IMR-90 (cell line): ENCODE data around the gene TM9SF4. TPM values are rescaled to one million over a fixed set of nuclear protein-coding genes. Genes with fewer than 3 reads are reported as not detected.

Experiments used
- ATAC-seq: fragments of 200-7000 bp; cut with Tn5 transposase; 2 replicates; pipeline ENCODE4 v1.9.1; 2020; ENCODE audit warnings: low read depth, mild to moderate bottlenecking, moderate library complexity
- BruUV-seq: library from RNA; stranded (reverse); fragments of 400-500 nt; replicated peaks from 2 replicates; lab custom pipeline; 2021; lab: Mats Ljungman, UMichigan
- CTCF ChIA-PET: fragments of 300-600 bp; formaldehyde crosslinking; extraction: SDS; loops from one replicate; lab custom pipeline; 2021; ENCODE audit warnings: antibody characterized with exemption; lab: Yijun Ruan, JAX
- POLR2A ChIA-PET: fragments of 300-600 bp; sonication (Branson Sonifier 250); formaldehyde crosslinking; loops from one replicate; lab custom pipeline; 2022; ENCODE audit warnings: antibody characterized with exemption; ENCODE audit not compliant: unreplicated experiment; lab: Charles Lee
- DNase-seq: peaks from one replicate; pipeline ENCODE4 v3.0.0; 2013
- H2AFZ ChIP-seq: replicated peaks from 2 replicates; pipeline ENCODE3; 2013; ENCODE audit warnings: low read length, mild to moderate bottlenecking; ENCODE audit not compliant: poor library complexity
- H2AK5ac ChIP-seq: 2 replicates; pipeline ENCODE4 v1.6.1; 2013; ENCODE audit warnings: low read depth, low read length, inconsistent platforms
- H2AK9ac ChIP-seq: replicated peaks from 2 replicates; pipeline ENCODE3; 2013; ENCODE audit warnings: mild to moderate bottlenecking, low read depth, low read length, moderate library complexity; ENCODE audit not compliant: poor library complexity
- H2BK120ac ChIP-seq: 2 replicates; pipeline ENCODE4 v1.6.1; 2013; ENCODE audit warnings: low read depth, low read length, inconsistent platforms
- H2BK15ac ChIP-seq: 3 replicates; pipeline ENCODE4 v1.6.1; 2013; ENCODE audit warnings: low read depth, low read length, inconsistent platforms
- H2BK20ac ChIP-seq: 2 replicates; pipeline ENCODE4 v1.6.1; 2013; ENCODE audit warnings: low read depth, mild to moderate bottlenecking, inconsistent platforms, low read length, moderate library complexity
- H2BK5ac ChIP-seq: 2 replicates; pipeline ENCODE4 v1.6.1; 2013; ENCODE audit warnings: mild to moderate bottlenecking, low read depth, low read length, inconsistent platforms; ENCODE audit not compliant: poor library complexity, severe bottlenecking
- H3K14ac ChIP-seq: replicated peaks from 2 replicates; pipeline ENCODE4 v1.6.1; 2013; ENCODE audit warnings: low read depth, low read length, inconsistent platforms
- H3K18ac ChIP-seq: 2 replicates; pipeline ENCODE4 v1.6.1; 2013; ENCODE audit warnings: low read depth, low read length, control low read depth
- H3K23ac ChIP-seq: 2 replicates; pipeline ENCODE4 v1.6.1; 2013; ENCODE audit warnings: low read depth, low read length, inconsistent platforms
- H3K27ac ChIP-seq: 2 replicates; pipeline ENCODE4 v1.5.1; 2013; ENCODE audit warnings: mild to moderate bottlenecking, control low read depth, low read length; ENCODE audit not compliant: insufficient read depth
- H3K27me3 ChIP-seq: 2 replicates; pipeline ENCODE4 v1.6.1; 2013; ENCODE audit warnings: low read length; ENCODE audit not compliant: control insufficient read depth, insufficient read depth
- H3K36me3 ChIP-seq: 2 replicates; pipeline ENCODE4 v1.6.1; 2013; ENCODE audit warnings: low read length, mixed read lengths; ENCODE audit not compliant: control insufficient read depth, insufficient read depth
- H3K4ac ChIP-seq: 2 replicates; pipeline ENCODE4 v1.6.1; 2013; ENCODE audit warnings: low read depth, low read length, inconsistent platforms
- H3K4me1 ChIP-seq: 2 replicates; pipeline ENCODE4 v1.6.1; 2013; ENCODE audit warnings: low read length, mixed read lengths; ENCODE audit not compliant: control insufficient read depth, insufficient read depth
- H3K4me2 ChIP-seq: 2 replicates; pipeline ENCODE4 v1.6.1; 2013; ENCODE audit warnings: low read depth, mild to moderate bottlenecking, control low read depth, low read length, moderate library complexity
- H3K4me3 ChIP-seq: 2 replicates; pipeline ENCODE4 v1.5.1; 2013; ENCODE audit warnings: low read depth, mild to moderate bottlenecking, control low read depth, low read length, moderate library complexity; ENCODE audit not compliant: insufficient read depth
- H3K56ac ChIP-seq: 2 replicates; pipeline ENCODE4 v1.6.1; 2013; ENCODE audit warnings: low read length, inconsistent platforms; ENCODE audit not compliant: insufficient read depth; ENCODE audit errors: extremely low read depth
- H3K79me1 ChIP-seq, 2 experiments: 2 replicates each; pipeline ENCODE4 v1.6.1; 2013; ENCODE audit warnings: low read length in 2 of 2, inconsistent platforms in 1 of 2, low read depth in 1 of 2
- H3K9ac ChIP-seq: 2 replicates; pipeline ENCODE4 v1.6.1; 2013; ENCODE audit warnings: low read depth, low read length, control low read depth
- H3K9me1 ChIP-seq: 2 replicates; pipeline ENCODE4 v1.6.1; 2013; ENCODE audit warnings: low read length, inconsistent platforms; ENCODE audit not compliant: insufficient read depth
- H3K9me3 ChIP-seq: 2 replicates; pipeline ENCODE4 v1.6.1; 2013; ENCODE audit warnings: low read length; ENCODE audit not compliant: control insufficient read depth, insufficient read depth
- H4K20me1 ChIP-seq: 2 replicates; pipeline ENCODE4 v1.6.1; 2013; ENCODE audit warnings: low read length, inconsistent platforms; ENCODE audit not compliant: insufficient read depth
- H4K5ac ChIP-seq: 2 replicates; pipeline ENCODE4 v1.6.1; 2013; ENCODE audit warnings: mild to moderate bottlenecking, low read depth, low read length, control low read depth
- H4K8ac ChIP-seq, 2 experiments: 2 replicates each; pipeline ENCODE4 v1.6.1; 2013; ENCODE audit warnings: low read depth in 2 of 2, low read length in 2 of 2, control low read depth in 1 of 2, inconsistent platforms in 1 of 2
- H4K91ac ChIP-seq: 2 replicates; pipeline ENCODE4 v1.6.1; 2013; ENCODE audit warnings: low read depth, low read length, inconsistent platforms; ENCODE audit not compliant: insufficient read depth
- CEBPB ChIP-seq: IDR thresholded peaks from 2 replicates; pipeline ENCODE4 v1.6.1; 2012; ENCODE audit warnings: low read depth, low read length, improper control_type of control experiment
- MAFK ChIP-seq: IDR thresholded peaks from 2 replicates; pipeline ENCODE4 v1.6.1; 2012; ENCODE audit warnings: low read depth, low read length, improper control_type of control experiment
- RFX5 ChIP-seq: IDR thresholded peaks from 2 replicates; pipeline ENCODE4 v1.8.0; 2012; ENCODE audit warnings: low read depth, mild to moderate bottlenecking, low read length, moderate library complexity
- WGBS, 2 experiments: methylation state at CpG; one replicate each; pipeline versions ENCODE4 v1.1.5 to v1.1.7; 2013; ENCODE audit warnings: missing lambda C conversion rate in 2 of 2; ENCODE audit not compliant: insufficient read length in 1 of 2; ENCODE audit errors: extremely low coverage in 2 of 2; 5-methylcytosine and 5-hydroxymethylcytosine counted together
- dilution Hi-C: fragments of 300-500 bp; cut with HindIII; formaldehyde crosslinking; loops from one replicate; pipeline ENCODE4 v1.14.3; 2018; ENCODE audit warnings: low sequenced_read_pairs; ENCODE audit not compliant: unreplicated experiment
- in situ Hi-C: fragments of 300-500 bp; cut with MboI; formaldehyde crosslinking; loops from 3 replicates; pipeline ENCODE4 v1.14.3; 2019; ENCODE audit warnings: low sequenced_read_pairs, inconsistent platforms, mixed read lengths
- intact Hi-C: fragments of 100-400 bp; cut with micrococcal nuclease; formaldehyde crosslinking; loops from 2 replicates; pipeline ENCODE4 v1.10.0; 2022
- polyA plus RNA-seq, 3 experiments: library from polyadenylated mRNA; depleted of rRNA; stranded (reverse); fragments of >200 nt; gene quantifications; 2 replicates each; pipeline ENCODE4 v1.2.3, GENCODE V29; 2012; ENCODE audit warnings: low replicate concordance in 1 of 3
- total RNA-seq: library from RNA; depleted of rRNA; stranded (reverse); fragments of >200 nt; gene quantifications from 2 replicates; pipeline ENCODE4 v1.2.3, GENCODE V29; 2012
- TF ChIP-seq, protein P1 (sequence below): conservative IDR thresholded peaks from 2 replicates; pipeline ENCODE4 v1.5.1; 2012; ENCODE audit warnings: mild to moderate bottlenecking, low read depth, low read length, improper control_type of control experiment

The TM9SF4 gene
- total and polyA plus RNA-seq, 2 of the 4 experiments (the other 2 are of a cell fraction) = 35.3 to 59.1 TPM

DNA sequence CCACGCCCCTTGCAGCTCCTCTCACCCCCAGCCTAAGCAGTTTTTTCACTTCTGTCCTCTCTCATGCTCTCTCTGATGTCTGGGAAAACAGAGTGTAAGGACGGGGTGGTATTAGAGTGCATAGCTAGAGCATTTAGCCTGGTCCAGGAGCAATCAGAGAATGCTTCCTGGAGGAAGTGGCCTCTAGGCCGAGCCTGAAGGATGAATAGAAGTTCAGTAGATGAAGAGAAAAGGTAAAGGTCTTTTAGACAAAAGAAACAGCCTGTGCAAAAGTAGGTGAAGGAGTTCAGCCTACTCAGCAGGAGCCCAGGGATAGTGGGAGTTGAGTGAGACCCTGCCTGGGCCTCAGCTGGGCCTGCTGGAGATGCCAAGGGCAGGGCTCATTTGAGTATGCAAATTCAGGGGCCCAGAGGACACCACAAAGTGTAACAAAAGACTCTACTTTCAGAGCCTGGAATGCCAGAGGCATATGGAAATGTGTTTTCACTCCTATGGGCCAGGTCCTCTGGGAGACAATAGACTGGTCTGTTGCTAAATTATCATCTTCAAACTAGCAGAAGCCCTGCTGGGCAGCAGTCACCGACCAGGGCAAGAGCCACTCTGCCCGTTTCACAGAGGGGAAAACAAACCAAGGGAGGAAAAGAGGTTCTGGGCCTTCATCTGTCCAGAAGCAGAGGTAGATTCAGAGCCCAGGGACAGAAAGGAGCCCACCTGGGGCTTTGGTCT lies 19.7 kb upstream of the TM9SF4 start:
- H4K91ac ChIP-seq = no peak overlapping the region
- peaks cover 4% of the 10 kb centered on the region; the same call in 1 of the 2 replicates for H3K9me3 ChIP-seq
- no peak overlapping the region for H3K18ac ChIP-seq
- H3K4me3 ChIP-seq = no peak overlapping the region
- in situ Hi-C loops (no loop called here), dilution Hi-C loops (no loop called here), intact Hi-C loops (no loop called here)
- ATAC-seq (no peak), DNase-seq (no peak)
- H3K79me1 ChIP-seq = no peaks in the 10 kb centered on the region
- no peaks in the 10 kb centered on the region for H4K20me1 ChIP-seq
- no peaks in the 10 kb centered on the region; the same call in 1 of the 2 replicates for H3K4me1 ChIP-seq
- no peak overlapping the region for H2AK5ac ChIP-seq
- no peak overlapping the region for H2AFZ ChIP-seq
- TF ChIP-seq, protein P1, sequence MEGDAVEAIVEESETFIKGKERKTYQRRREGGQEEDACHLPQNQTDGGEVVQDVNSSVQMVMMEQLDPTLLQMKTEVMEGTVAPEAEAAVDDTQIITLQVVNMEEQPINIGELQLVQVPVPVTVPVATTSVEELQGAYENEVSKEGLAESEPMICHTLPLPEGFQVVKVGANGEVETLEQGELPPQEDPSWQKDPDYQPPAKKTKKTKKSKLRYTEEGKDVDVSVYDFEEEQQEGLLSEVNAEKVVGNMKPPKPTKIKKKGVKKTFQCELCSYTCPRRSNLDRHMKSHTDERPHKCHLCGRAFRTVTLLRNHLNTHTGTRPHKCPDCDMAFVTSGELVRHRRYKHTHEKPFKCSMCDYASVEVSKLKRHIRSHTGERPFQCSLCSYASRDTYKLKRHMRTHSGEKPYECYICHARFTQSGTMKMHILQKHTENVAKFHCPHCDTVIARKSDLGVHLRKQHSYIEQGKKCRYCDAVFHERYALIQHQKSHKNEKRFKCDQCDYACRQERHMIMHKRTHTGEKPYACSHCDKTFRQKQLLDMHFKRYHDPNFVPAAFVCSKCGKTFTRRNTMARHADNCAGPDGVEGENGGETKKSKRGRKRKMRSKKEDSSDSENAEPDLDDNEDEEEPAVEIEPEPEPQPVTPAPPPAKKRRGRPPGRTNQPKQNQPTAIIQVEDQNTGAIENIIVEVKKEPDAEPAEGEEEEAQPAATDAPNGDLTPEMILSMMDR = no peak
- TF ChIP-seq CEBPB = no peak
- TF ChIP-seq RFX5 = no peak
- no peak for TF ChIP-seq MAFK
- no peak overlapping the region for H2BK15ac ChIP-seq
- WGBS, 2 experiments = 0% methylated on average over 1 of the region's 5 CpGs; no CpG with 5 or more reads in 1 of the 2 experiments
- no peak overlapping the region for H2AK9ac ChIP-seq
- H4K5ac ChIP-seq = no peak overlapping the region
- H3K27me3 ChIP-seq = peaks cover 48% of the 10 kb centered on the region
- no peak overlapping the region for H3K23ac ChIP-seq
- H3K56ac ChIP-seq = no peak overlapping the region
- H3K9me1 ChIP-seq = no peaks in the 10 kb centered on the region
- no peak overlapping the region for H2BK20ac ChIP-seq
- H3K27ac ChIP-seq = no peak overlapping the region
- no peak overlapping the region for H2BK120ac ChIP-seq
- H3K14ac ChIP-seq = no peak overlapping the region
- no peak overlapping the region for H4K8ac ChIP-seq
- ChIA-PET CTCF (interaction anchor here (1.0 kb wide), 1 partner anchor 54 kb away, joined by 3 read pairs; no protein-coding TSS in a partner anchor), POLR2A (no interaction called here)
- H3K36me3 ChIP-seq = no peaks in the 10 kb centered on the region
- H3K9ac ChIP-seq = no peak overlapping the region
- no peak overlapping the region for H3K4me2 ChIP-seq
- H3K4ac ChIP-seq = no peak overlapping the region
- BruUV-seq = no TSS peak
- H2BK5ac ChIP-seq = no peak overlapping the region
